ENCODE data around the gene CYYR1. TPM values are rescaled to one million over a fixed set of nuclear protein-coding genes. Genes with fewer than 3 reads are reported as not detected.

Gene CYYR1
- polyA plus RNA-seq, 1 donor (not counting 4 experiments of a cell fraction or from before 2014, with no cell fraction given): 1.5 TPM

DNA sequence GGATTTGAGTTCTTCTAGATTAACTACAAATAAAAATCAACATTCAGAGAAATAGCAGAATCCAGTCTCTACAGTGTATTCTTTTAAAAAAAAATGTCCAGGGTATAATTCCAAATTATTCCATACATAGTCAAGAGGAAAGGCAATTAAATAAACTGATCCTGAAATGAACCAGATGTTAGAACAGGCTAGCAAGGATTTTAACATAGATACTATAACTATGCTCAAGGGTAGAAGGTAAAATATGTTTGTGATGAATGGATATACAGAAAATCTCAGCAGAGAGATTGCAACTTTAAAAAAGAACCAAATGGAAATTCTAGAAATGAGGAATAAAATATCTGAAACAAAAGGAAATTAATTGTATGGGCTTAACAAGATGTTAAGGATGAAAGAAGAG lies 32.4 kb downstream of the CYYR1 start:
- no peak for DNase-seq (ENCODE audit: low read depth, low spot score)
- dilution Hi-C loops (cut with MboI; ENCODE audit: extremely low pct_ligation_motif_present, low sequenced_read_pairs): no loop called here
- no peaks in the 10 kb centered on the region for H3K27me3 ChIP-seq (ENCODE audit: control insufficient read depth, extremely low read depth, insufficient read depth, low read length)

DNA sequence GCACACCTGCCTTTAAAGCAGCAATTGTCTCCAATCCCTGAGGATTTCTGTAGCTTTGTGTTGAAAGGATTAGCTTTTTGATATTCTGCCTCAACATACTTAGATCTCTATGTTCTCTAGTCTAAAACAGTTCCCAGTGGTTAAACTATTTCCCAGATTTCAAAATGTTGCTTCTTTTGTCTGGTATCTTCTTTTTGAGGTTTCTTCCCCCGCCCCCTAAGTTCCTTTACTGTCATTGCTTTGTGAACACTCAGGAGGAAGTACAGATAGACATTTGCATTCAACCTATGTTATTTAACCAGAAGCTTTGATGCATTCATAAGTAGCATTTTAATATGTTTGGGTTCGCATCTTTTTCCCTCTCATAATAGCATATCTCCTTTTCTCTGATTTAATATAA lies 33.5 kb downstream of the CYYR1 start:
- H3K9me3 ChIP-seq (ENCODE audit: control insufficient read depth, low read depth, low read length): no peaks in the 10 kb centered on the region

More for the DNA sequence above, 32.4 kb downstream of the CYYR1 start:
- Histone ChIP-seq H3K4me2 (ENCODE audit: control insufficient read depth, extremely low read depth, insufficient read depth, low read depth, low read length) (no peak overlapping the region), H3K4me1 (ENCODE audit: control insufficient read depth, extremely low read depth, insufficient read depth, low read length) (no peaks in the 10 kb centered on the region), H3K9ac (ENCODE audit: control insufficient read depth, extremely low read depth, insufficient read depth, low read length) (no peak overlapping the region), H4K20me1 (ENCODE audit: control insufficient read depth, extremely low read depth, insufficient read depth, low read length) (no peaks in the 10 kb centered on the region), H3K36me3 (ENCODE audit: control insufficient read depth in 2 of 2, extremely low read depth in 1 of 2, insufficient read depth in 2 of 2, low read length in 2 of 2) (no peaks in the 10 kb centered on the region), H3K4me3 (ENCODE audit: control insufficient read depth in 2 of 3, extremely low read depth in 1 of 3, insufficient read depth in 2 of 3, low read depth in 1 of 3, low read length in 3 of 3) (no peak overlapping the region), H3K27ac (ENCODE audit: control insufficient read depth, insufficient read depth, low read length) (no peak overlapping the region), H3K9me3 (ENCODE audit: control insufficient read depth, low read depth, low read length) (no peaks in the 10 kb centered on the region), H2AFZ (ENCODE audit: control insufficient read depth, low read length) (no peak overlapping the region), H3K9me1 (ENCODE audit: control insufficient read depth, extremely low read depth, insufficient read depth, low read length) (no peaks in the 10 kb centered on the region), H3K79me2 (ENCODE audit: control insufficient read depth, insufficient read depth, low read length) (no peaks in the 10 kb centered on the region)
- FAIRE-seq: no peak
- no peak for TF ChIP-seq EZH2 (IDR thresholded peaks at IDR 0.05; ENCODE audit: low read length)
- TF ChIP-seq, protein P1, sequence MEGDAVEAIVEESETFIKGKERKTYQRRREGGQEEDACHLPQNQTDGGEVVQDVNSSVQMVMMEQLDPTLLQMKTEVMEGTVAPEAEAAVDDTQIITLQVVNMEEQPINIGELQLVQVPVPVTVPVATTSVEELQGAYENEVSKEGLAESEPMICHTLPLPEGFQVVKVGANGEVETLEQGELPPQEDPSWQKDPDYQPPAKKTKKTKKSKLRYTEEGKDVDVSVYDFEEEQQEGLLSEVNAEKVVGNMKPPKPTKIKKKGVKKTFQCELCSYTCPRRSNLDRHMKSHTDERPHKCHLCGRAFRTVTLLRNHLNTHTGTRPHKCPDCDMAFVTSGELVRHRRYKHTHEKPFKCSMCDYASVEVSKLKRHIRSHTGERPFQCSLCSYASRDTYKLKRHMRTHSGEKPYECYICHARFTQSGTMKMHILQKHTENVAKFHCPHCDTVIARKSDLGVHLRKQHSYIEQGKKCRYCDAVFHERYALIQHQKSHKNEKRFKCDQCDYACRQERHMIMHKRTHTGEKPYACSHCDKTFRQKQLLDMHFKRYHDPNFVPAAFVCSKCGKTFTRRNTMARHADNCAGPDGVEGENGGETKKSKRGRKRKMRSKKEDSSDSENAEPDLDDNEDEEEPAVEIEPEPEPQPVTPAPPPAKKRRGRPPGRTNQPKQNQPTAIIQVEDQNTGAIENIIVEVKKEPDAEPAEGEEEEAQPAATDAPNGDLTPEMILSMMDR (optimal IDR thresholded peaks at IDR 0.05 in 1 of 3, IDR thresholded peaks at IDR 0.05 in 1 of 3, conservative IDR thresholded peaks at IDR 0.05 in 1 of 3; ENCODE audit: extremely low read depth in 1 of 3, insufficient read depth in 2 of 3, low read length in 3 of 3): no peak

More for the DNA sequence above, 33.5 kb downstream of the CYYR1 start:
- TF ChIP-seq, protein P1 (optimal IDR thresholded peaks at IDR 0.05 in 1 of 3, IDR thresholded peaks at IDR 0.05 in 1 of 3, conservative IDR thresholded peaks at IDR 0.05 in 1 of 3; ENCODE audit: extremely low read depth in 1 of 3, insufficient read depth in 2 of 3, low read length in 3 of 3): no peak
- TF ChIP-seq EZH2 (IDR thresholded peaks at IDR 0.05; ENCODE audit: low read length): no peak
- H3K4me3 ChIP-seq (ENCODE audit: control insufficient read depth in 2 of 3, extremely low read depth in 1 of 3, insufficient read depth in 2 of 3, low read depth in 1 of 3, low read length in 3 of 3): no peak overlapping the region
- no peaks in the 10 kb centered on the region for H3K4me1 ChIP-seq (ENCODE audit: control insufficient read depth, extremely low read depth, insufficient read depth, low read length)
- H4K20me1 ChIP-seq (ENCODE audit: control insufficient read depth, extremely low read depth, insufficient read depth, low read length): no peaks in the 10 kb centered on the region
- H3K27me3 ChIP-seq (ENCODE audit: control insufficient read depth, extremely low read depth, insufficient read depth, low read length): no peaks in the 10 kb centered on the region
- no peak overlapping the region for H3K9ac ChIP-seq (ENCODE audit: control insufficient read depth, extremely low read depth, insufficient read depth, low read length)
- no peak for FAIRE-seq
- no peaks in the 10 kb centered on the region for H3K79me2 ChIP-seq (ENCODE audit: control insufficient read depth, insufficient read depth, low read length)
- no peak overlapping the region for H2AFZ ChIP-seq (ENCODE audit: control insufficient read depth, low read length)
- no peaks in the 10 kb centered on the region for H3K36me3 ChIP-seq (ENCODE audit: control insufficient read depth in 2 of 2, extremely low read depth in 1 of 2, insufficient read depth in 2 of 2, low read length in 2 of 2)
- H3K27ac ChIP-seq (ENCODE audit: control insufficient read depth, insufficient read depth, low read length): no peak overlapping the region
- no peak for DNase-seq (ENCODE audit: low read depth, low spot score)
- no peaks in the 10 kb centered on the region for H3K9me1 ChIP-seq (ENCODE audit: control insufficient read depth, extremely low read depth, insufficient read depth, low read length)
- H3K4me2 ChIP-seq (ENCODE audit: control insufficient read depth, extremely low read depth, insufficient read depth, low read depth, low read length): no peak overlapping the region
- dilution Hi-C loops (cut with MboI; ENCODE audit: extremely low pct_ligation_motif_present, low sequenced_read_pairs): no loop called here

All from keratinocyte (primary cell).